HEK293T (cell line): Measurements from ENCODE around the gene ZBTB20.

ENCODE experiments used
- ARNT ChIP-seq: fragments of 450-650 bp; IDR thresholded peaks from 2 replicates; pipeline ENCODE4 v1.6.1; 2017; ENCODE audit warnings: mild to moderate bottlenecking
- BHLHE40 ChIP-seq: fragments of 450-650 bp; IDR thresholded peaks from 2 replicates; pipeline ENCODE4 v1.6.1; 2016; ENCODE audit warnings: mild to moderate bottlenecking, moderate library complexity, borderline replicate concordance
- CTBP1 ChIP-seq: fragments of 450-650 bp; IDR thresholded peaks from 2 replicates; pipeline ENCODE4 v1.6.1; 2016; ENCODE audit warnings: borderline replicate concordance
- ELF4 ChIP-seq: fragments of 450-650 bp; IDR thresholded peaks from 2 replicates; pipeline ENCODE4 v1.6.1; 2017; ENCODE audit warnings: antibody characterized with exemption
- FOXK2 ChIP-seq: fragments of 450-650 bp; IDR thresholded peaks from 2 replicates; pipeline ENCODE4 v1.6.1; 2016; ENCODE audit warnings: mild to moderate bottlenecking
- HDGF ChIP-seq: fragments of 450-650 bp; IDR thresholded peaks from 2 replicates; pipeline ENCODE4 v1.6.1; 2017; ENCODE audit warnings: antibody characterized with exemption, borderline replicate concordance
- L3MBTL2 ChIP-seq: fragments of 450-650 bp; conservative IDR thresholded peaks from 2 replicates; pipeline ENCODE4 v1.6.1; 2016; ENCODE audit warnings: mild to moderate bottlenecking
- LEF1 ChIP-seq: fragments of 450-650 bp; IDR thresholded peaks from 2 replicates; pipeline ENCODE4 v1.6.1; 2017; ENCODE audit warnings: mild to moderate bottlenecking, borderline replicate concordance
- NFRKB ChIP-seq: fragments of 450-650 bp; IDR thresholded peaks from 2 replicates; pipeline ENCODE4 v1.6.1; 2016; ENCODE audit warnings: mild to moderate bottlenecking, moderate library complexity
- PKNOX1 ChIP-seq: fragments of 450-650 bp; IDR thresholded peaks from 2 replicates; pipeline ENCODE4 v1.6.1; 2016
- SP1 ChIP-seq: fragments of 450-650 bp; IDR thresholded peaks from 2 replicates; pipeline ENCODE4 v1.6.1; 2017
- ZNF384 ChIP-seq: fragments of 450-650 bp; IDR thresholded peaks from 2 replicates; pipeline ENCODE4 v1.6.1; 2016

GRCh38 chr3:115165701-115166100, 18.6 kb upstream of the ZBTB20 start:
- TF ChIP-seq NFRKB (no peak), HDGF (no peak), SP1 (no peak), ZNF384 (no peak), LEF1 (no peak), L3MBTL2 (no peak), BHLHE40 (no peak), ARNT (no peak), FOXK2 (no peak), CTBP1 (no peak), PKNOX1 (no peak), ELF4 (no peak)
